HG03066 (cell line): ENCODE data around the gene CAPN8.

Source experiments
- ATAC-seq: cut with Tn5 transposase; IDR thresholded peaks from one replicate; pipeline ENCODE4 v1.9.1; 2021; ENCODE audit warnings: low read depth; ENCODE audit not compliant: unreplicated experiment

Gene CAPN8

DNA sequence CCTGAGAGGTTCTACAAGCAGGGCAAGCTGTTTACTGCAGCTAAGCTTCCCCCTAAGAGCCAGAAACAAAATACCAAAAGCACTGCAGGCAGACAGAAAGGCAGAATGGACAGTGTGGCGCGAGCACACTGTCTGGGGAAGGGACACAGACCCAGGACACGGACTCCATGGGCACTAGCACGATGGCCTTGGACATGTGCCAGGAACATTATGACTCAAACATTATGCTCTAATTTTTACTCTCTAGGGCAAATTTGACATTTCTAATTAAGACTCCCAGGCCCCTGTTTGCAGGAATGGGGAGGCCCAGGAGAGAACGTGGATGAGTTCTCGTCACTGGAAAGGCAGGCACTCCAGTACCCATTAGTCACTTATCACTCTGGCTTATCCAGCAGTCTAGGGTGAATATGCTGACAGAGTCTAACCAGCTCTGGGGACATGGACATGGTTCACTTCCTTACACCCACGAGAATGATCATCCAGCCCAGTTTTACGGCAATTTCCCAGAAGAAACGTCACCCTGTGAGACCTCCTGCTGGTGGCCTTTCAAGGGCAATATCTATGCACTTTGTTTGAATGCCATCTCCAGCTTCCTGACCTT lies 45.1 kb downstream of the CAPN8 start:
- no peak for ATAC-seq

- no peak for ATAC-seq
Observed at GRCh38 chr1:223618680-223619079, 46.8 kb downstream of the CAPN8 start.

DNA sequence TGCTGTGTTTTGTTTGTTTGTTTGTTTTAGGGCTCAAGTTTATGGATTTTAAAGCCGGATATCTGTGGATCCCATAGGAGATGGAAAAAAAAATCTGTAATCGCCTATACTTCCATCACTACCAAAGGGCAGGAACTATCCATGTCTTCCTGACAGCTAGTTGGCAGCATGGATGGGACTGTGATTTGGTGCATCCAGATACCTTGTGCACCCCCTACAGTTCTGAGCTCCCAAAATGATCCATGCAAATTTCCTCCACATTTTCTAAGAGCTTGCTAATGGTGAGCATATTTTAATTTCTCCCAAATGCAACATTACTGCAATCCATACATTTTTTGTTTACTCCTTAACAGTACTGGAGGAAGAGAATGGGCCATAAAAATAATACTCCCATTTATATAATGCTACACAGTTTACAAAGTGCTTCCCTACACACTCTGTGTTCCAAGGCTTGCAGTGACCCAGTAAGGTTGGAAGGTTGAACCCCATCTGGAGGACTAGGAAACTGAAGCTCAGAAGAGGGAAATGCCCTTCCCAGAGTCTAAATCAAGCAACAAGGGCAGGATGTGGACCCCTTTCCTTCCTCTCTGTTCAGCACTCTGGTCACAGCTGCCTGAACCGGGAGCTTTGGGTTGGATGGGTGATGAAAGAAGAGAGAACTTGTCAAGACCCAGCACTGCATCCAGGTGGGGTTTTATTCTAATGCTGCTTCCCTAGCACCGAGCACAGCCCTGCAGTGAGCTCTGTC lies 48.0 kb downstream of the CAPN8 start:
- no peak for ATAC-seq

GRCh38 chr1:223616586-223616985 lies 48.9 kb downstream of the CAPN8 start:
- ATAC-seq: no peak

DNA sequence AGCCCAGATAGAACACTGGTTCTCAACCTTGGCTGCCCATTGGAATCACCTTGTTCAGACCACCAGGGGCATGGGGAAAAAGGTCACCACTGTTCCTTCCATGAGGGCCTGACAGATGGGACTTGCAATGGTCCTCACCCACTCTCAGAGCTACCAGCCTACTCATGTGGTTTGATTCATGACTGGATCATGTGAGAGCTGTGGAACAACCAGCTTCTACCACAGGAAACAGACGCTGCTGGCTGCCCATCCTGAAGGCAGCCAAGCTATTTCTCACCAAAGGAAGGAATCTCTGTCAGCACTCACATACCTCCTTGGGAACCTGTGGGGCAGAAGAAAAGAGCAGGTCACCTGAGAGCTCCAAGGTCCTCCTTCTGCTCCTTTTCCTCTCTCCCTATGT lies 53.6 kb downstream of the CAPN8 start:
- ATAC-seq: no peak

- ATAC-seq: no peak
Observed at GRCh38 chr1:223609977-223610376, 55.5 kb downstream of the CAPN8 start.

DNA sequence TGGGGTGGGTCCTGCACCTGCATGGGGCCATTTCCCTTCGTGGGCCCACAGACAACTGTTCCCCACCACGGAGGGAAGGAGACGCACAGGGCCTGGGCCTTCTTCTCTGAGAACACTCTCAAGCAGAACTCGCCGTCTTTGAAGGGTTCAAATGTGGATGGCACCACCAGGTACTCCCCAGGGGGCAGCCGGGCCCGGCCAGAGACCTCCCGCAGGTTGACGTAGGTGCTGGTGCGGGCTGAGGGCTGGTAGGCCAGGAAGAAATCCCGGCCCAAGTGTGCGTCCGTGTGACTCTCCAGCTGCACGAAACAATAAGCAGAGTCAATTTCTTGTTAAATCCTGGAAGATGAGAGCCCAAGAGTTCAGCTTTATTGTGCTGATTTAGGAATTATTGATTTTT lies 56.4 kb downstream of the CAPN8 start:
- ATAC-seq: no peak

GRCh38 chr1:223558512-223558911 lies 107.0 kb downstream of the CAPN8 start:
- ATAC-seq: no peak

DNA sequence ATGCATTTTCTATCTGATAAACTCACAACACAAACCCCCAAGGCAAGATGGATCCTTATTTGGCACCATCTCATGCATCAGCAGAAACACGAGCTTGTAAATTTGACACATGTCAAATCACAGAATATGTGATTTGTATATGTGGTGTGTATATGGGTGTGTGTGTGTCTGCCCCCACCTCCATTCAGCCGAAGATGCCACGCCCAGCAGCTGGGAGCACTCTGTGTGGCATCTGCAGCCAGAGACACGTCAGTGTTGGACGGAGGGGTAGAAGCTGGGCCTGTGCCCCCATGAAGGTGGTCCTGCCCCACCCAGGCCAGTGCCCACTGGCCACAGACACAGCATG lies 108.4 kb downstream of the CAPN8 start:
- no peak for ATAC-seq

DNA sequence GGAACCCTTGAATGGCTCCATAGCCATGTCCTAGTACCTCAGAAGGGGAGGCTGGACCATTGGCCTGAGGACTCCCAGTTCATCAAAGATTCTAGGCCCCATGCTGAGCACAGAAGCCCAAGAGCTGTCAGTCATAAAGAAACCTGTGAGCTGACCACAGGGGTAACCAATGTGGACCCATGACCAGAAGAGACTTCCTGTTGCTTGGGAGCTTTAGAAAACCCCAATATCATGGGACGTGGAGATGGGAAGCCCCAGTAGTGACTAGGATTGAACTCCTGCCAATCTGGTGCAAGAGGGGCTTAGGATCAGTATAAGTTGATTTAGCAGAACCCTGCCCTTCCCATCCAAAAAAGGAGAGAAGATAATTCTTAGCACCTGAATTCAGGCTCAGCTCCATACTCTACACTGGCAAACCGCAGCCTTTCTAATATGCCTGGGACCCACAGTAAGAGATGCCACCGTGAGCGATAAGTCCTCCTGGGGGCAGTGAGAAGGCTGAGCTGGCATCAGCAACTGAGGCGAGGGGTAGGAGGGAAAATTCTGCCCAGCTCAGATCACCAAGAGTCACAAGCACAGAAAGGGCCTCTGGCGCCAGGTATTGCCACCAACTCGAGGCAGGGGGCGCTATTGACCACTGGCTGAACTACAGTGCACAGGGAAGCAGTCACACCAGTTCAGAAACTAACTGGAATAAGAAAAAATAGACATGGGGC lies 108.9 kb downstream of the CAPN8 start:
- no peak for ATAC-seq

- ATAC-seq: no peak
Observed at GRCh38 chr1:223553957-223554356, 111.5 kb downstream of the CAPN8 start.

DNA sequence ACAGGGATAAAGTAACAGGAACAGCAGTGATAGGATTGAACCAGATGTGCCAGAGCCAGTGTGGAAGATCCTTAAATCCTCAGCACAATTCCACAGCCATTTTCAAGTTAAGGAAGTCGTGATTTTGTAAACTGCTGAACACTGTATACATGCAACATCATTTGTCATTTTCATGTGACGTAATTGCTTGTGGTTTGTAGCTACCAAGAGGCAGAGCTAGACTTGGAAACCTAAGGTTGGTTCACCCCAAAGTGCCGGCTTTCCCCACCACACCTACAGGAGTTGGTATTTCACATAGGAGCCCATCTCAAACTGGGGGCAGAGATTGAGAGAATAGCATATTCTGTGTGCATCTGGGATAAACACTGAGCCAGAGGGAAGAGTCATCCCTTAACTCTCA lies 113.9 kb downstream of the CAPN8 start:
- no peak for ATAC-seq

GRCh38 chr1:223549740-223550139 lies 115.8 kb downstream of the CAPN8 start:
- no peak for ATAC-seq

GRCh38 chr1:223547316-223548114 lies 118.0 kb downstream of the CAPN8 start:
- no peak for ATAC-seq

DNA sequence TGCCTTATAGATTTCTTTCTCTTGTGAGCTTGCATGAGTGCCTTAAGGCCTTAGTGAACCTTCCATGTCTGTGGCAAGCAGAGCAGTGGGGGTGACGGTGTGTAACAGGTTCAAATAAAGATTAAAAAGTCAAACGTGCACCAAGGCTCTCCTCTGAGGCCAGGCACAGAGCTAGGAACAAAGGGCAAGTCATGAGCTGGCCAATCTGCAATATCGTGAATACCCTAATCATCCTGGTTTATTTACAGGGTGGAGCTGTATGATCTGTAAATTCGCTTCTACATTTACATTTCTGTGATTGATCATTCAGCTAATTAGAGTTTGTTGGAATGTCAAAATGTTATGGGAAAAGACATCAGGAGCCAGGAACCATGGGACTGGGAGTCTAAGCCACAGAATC lies 120.2 kb downstream of the CAPN8 start:
- ATAC-seq: no peak

- no peak for ATAC-seq
Observed at GRCh38 chr1:223543560-223543959, 121.9 kb downstream of the CAPN8 start.

DNA sequence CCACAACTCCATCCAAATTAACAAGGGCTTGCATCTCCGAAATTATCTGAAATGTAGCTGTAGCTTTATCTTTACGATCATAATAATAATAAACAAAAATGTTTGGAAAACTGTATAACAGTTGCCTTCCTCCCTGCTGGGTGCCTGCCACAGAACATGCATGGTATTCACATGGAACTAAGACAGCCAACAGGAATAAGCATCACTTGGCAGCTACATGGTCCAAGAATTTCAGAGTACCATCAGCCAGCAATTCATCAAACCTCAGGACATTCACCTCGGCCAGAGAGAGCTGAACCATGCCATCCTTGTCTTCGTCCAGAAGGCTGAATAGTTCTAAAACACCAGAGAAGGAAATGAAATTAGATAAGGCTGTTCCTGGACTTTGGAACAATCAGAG lies 122.7 kb downstream of the CAPN8 start:
- no peak for ATAC-seq

GRCh38 chr1:223540485-223541106 lies 124.9 kb downstream of the CAPN8 start:
- ATAC-seq: no peak

DNA sequence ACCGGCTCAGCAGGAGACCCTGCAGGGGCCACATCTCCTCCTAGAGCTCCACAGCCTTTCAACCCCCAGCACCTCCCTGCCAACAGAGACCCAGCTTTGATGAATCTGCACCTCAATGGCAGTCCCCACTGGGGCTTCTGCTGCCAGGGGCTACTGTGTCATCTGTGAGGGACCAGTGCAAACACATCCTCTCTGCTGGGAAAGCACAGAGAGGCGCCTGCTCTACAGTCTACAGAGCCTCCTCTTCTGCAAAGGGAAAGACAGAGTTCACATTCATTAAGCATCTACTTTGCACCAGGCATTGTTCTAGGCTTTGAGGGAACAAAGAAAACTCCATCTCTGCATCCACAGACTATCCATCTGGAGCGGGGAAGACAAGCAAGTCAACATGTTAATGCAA lies 125.8 kb downstream of the CAPN8 start:
- no peak for ATAC-seq

DNA sequence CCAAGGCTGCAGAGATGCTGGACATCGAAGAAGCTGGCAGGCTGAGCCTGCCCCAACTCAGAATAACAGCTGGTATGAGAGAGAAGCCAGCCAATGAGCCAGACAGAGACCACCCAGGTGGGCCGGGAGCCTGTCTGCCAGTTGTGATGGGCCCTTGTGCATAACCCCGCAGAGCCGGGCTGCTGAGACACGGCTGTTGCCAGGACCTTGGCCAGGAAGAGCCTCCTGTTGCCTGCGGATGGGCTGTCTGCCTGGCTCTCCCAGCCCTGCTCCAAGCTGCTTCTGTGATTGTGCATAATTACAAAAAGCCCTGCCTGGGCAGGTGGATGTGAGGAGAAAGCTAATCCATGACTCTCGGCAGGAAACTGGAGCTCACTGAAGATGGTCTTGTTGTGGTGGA lies 126.5 kb downstream of the CAPN8 start:
- ATAC-seq: no peak

- ATAC-seq: no peak
Observed at GRCh38 chr1:223535319-223535718, 130.2 kb downstream of the CAPN8 start.
